ENCODE results near the gene TUBB1. TPM values are rescaled to one million over a fixed set of nuclear protein-coding genes. Genes with fewer than 3 reads are reported as not detected.

The TUBB1 gene
- total and polyA plus RNA-seq, 2 of the 13 experiments (the other 11 are each of a cell fraction or from before 2014, with no cell fraction given) = 0.11 to 57.6 TPM

DNA sequence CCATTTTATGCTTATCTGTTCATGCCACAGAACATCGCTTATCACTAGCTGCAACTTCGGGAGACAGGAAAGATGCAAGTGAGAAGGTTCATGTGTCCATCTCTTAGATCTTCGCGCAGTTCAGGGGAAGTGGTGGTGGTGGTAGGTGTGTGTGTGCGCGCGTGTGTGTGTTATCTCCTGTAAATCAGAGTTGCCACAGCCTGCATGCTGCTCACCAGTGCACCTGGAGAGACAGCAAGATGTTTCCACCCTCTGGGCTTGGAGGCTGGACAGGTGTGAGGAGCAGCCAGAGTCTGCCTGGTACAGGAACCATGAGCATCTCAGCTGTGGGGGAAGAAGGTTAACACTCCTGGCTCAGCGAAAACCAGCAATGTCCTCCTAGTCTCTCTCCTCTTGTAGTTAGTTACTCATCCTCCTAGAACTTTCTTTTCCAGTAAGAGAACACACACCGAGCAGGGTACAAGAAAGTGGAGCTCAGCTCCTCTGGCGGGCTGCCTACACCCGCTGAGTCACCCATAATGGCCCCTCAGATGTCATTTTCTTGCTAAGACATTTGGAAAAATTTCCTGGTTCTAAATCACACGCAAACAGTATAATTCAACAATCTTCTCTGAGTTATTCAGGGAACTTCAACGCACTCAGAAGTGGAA is 5.1 kb upstream of the TUBB1 start (continued):
- TF ChIP-seq RBFOX2 (IDR thresholded peaks at IDR 0.05; ENCODE audit: low read depth, low read length) (0 out of 2 replicates have a peak, but pooled peaks have one; percentile 5), ZBTB38 (CRISPR knock-in tag; IDR thresholded peaks at IDR 0.05) (peak; percentile 95), MEIS2 (CRISPR knock-in tag; IDR thresholded peaks at IDR 0.05) (0 out of 2 replicates have a peak, but pooled peaks have one; percentile 10), ZHX2 (IDR thresholded peaks at IDR 0.05; ENCODE audit: low read depth) (0 out of 2 replicates have a peak, but pooled peaks have one; percentile 4), ZHX2 (CRISPR knock-in tag; IDR thresholded peaks at IDR 0.05; ENCODE audit: borderline replicate concordance) (no peak), MZF1 (CRISPR knock-in tag; IDR thresholded peaks at IDR 0.05; ENCODE audit: borderline replicate concordance) (0 out of 2 replicates have a peak, but pooled peaks have one; percentile 65)
- TF ChIP-seq, protein P1, sequence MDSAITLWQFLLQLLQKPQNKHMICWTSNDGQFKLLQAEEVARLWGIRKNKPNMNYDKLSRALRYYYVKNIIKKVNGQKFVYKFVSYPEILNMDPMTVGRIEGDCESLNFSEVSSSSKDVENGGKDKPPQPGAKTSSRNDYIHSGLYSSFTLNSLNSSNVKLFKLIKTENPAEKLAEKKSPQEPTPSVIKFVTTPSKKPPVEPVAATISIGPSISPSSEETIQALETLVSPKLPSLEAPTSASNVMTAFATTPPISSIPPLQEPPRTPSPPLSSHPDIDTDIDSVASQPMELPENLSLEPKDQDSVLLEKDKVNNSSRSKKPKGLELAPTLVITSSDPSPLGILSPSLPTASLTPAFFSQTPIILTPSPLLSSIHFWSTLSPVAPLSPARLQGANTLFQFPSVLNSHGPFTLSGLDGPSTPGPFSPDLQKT (CRISPR knock-in tag; IDR thresholded peaks at IDR 0.05; ENCODE audit: borderline replicate concordance) = no peak
